Medulla oblongata (tissue), 1 donor: ENCODE measurements around the gene ZNF655.
"Not testable (repeated sequence)": the region's sequence is repeated elsewhere in the genome, so short reads cannot be mapped to it uniquely, and the experiment has no call there.

Source experiments
- DNase-seq: peaks from one replicate; pipeline ENCODE4 v3.0.0-alpha.2; 2015; ENCODE audit errors: extremely low spot score

ZNF655 gene, protein sequence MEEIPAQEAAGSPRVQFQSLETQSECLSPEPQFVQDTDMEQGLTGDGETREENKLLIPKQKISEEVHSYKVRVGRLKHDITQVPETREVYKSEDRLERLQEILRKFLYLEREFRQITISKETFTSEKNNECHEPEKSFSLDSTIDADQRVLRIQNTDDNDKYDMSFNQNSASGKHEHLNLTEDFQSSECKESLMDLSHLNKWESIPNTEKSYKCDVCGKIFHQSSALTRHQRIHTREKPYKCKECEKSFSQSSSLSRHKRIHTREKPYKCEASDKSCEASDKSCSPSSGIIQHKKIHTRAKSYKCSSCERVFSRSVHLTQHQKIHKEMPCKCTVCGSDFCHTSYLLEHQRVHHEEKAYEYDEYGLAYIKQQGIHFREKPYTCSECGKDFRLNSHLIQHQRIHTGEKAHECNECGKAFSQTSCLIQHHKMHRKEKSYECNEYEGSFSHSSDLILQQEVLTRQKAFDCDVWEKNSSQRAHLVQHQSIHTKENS

DNA sequence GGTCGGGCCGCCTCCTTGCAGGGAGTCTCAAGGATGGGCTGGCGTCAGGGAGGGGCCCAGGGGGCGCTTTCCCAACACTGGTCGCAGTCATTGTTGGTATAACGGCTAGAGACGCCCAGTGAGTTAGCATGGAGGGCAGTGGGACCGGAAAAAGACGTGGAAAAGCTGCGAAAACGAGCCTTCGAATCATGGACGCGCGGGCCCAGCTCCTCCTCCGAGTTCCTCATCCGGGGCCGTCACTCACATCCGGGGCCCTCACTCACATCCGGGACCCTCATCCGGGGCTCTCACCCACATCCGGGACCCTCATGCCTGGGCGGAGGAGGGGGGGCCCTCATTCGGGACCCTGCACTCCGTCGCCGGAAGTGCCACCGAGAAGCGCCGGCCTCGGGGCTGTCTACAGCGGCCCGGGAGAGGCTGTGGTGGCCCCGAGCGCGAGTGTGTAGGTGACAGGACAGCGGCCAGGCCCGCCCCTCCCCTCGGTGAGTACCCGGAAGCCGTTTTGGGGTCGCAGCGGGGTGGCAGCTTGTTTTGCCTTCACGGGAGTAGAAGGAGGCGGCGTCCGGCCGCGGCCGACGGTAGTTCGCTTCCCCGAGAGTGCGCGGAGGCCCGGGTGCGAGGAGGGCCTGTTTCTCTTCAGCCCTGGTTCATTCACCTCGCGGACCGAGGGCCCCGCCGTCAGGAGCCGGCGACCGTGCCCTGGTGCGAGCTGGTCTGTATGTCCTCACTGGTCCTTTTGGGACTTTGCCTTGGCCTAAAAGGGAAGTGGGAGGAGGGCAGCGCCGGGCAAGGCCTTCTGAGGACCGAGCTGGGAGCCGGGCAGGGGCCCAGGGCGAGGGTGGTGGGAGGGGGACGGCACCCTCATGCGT lies at the start of gene ZNF655:
Gene ZNF655, plus strand, starts transcription at position 337 of the 869 bp plus-strand sequence. CDS start 1,918 bp downstream, outside the sequence.
- peak; percentile 90 for DNase-seq

DNA sequence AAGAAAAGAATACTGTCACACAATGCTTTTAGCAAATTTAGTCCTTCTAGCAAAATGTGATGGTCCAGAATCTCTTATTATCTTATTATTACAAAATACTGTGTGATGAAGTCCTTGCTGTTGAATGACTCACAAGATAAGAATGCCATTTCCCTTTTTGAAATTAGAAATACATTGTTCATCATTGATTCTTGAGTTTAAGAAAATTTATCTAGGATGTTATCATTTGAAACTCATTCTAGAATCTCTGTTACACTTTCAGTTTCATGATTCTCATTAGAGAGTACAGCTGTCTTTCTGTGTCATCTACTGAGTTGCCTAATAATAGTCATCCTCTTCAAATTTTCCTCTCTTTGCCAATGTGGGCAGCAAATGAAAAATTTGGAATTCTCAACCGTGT lies 44.4 kb upstream of the ZNF655 start:
- DNase-seq, result no peak

DNA sequence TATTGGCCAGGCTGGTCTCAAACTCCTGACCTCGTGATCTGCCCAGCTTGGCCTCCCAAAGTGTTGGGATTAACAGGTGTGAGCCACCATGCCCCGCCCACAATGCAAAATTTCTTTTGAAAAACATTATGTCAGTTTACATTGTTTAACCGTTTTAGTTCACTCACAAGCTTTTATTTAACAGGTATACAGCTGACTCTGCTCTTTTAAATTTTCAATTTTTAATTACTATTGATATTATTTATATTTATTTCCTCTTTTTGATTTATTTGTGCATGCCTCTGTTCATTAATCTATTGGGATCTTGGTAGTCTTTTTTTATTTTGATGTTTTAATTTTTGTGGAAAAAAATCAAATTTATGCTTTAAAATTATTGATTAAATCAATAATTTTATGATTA lies 37.0 kb upstream of the ZNF655 start:
- no peak for DNase-seq

DNA sequence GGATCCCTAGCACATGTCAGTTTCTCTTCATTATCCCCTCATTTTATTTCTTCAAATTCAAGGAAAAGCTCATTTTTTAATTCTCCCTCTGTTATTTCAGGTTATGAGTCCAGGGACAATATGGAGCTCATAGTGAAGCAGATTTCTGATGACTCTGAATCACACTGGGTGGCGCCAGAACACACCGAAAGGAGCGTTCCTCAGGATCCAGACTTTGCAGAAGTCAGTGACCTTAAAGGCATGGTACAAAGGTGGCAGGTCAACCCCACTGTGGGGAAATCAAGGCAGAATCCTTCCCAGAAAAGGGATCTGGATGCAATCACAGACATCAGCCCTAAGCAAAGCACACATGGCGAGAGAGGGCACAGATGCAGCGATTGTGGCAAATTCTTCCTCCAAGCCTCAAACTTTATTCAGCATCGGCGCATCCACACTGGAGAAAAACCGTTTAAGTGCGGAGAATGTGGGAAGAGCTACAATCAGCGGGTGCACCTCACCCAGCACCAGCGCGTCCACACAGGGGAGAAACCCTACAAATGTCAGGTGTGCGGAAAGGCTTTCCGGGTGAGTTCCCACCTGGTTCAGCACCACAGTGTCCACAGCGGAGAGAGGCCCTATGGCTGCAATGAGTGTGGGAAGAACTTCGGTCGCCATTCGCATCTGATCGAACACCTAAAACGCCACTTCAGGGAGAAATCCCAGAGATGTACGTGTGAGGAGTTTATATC lies 32.6 kb upstream of the ZNF655 start:
- no peak for DNase-seq

DNA sequence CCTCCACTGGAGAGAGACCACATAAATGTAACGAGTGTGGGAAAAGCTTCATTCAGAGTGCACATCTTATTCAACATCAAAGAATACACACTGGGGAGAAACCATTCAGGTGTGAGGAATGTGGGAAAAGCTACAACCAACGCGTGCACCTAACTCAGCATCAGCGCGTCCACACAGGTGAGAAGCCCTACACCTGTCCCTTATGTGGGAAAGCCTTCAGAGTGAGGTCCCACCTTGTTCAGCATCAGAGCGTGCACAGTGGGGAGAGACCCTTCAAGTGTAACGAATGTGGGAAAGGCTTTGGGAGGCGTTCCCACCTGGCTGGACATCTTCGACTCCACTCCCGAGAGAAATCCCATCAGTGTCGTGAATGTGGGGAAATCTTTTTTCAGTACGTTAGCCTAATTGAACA lies 27.1 kb upstream of the ZNF655 start:
- no peak for DNase-seq

DNA sequence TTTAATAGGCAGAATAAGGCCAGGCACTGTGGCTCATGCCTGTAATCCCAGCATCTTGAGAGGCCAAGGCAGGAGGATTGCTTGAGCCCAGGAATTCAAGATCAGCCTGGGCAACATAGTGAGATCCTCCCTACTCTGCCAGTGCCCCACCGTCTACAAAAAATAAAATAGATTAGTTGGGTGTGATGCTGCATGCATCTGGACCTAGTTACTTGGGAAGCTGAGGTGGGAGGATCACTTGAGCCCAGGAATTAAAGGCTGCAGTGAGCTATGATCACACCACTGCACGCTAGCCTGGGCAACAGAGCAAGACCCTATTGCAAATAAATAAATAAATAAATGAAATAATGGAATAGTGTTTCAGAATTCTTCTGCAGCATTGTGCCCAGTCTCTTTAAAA lies 22.8 kb upstream of the ZNF655 start:
- DNase-seq, result no peak

DNA sequence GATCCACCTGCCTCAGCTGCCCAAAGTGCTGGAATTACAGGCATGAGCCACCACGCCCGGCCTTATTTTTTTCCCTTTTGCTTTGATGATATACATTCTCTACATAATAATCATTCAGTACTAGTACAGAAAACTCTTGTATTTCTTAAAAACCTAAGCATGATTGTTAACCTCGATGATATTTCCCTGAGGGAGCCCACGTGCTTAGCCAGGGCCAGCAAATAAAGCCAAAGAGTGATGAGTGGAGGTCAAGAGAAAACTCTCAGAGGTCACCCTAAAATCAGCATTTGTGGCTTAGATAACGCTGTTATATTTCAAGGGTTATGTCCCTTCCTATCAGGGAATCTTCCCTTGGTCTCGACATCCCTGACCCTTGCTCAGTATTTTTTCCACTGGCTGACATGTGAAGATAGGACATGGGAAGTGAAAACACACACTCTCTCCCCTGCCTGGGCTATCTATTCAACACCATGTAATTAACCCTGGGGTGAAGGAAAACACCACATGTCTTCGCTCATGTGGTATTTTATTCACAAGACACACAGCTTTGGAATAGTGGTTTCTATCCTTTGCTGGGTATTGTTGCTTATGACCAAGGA lies 19.1 kb upstream of the ZNF655 start:
- DNase-seq, result no peak

DNA sequence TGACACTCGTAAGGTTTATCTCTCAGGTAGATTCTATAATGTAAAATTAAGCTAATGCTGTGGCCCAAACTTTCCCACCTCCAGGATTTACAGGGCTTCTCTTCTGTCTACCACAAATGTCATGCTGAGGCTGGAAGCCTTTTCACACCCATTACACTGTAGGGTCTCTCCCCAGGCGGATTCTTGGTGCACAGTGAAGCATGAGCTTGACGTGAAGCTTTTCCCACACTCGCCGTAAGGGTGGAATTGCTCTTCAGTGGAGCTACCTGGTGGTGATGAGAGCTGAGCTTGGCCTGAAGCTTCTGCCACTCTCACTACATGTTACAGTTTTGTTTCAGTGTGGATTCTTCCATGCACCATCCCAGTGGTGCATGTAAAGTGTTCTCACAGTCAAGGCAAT lies 17.9 kb upstream of the ZNF655 start:
- DNase-seq, result no peak

DNA sequence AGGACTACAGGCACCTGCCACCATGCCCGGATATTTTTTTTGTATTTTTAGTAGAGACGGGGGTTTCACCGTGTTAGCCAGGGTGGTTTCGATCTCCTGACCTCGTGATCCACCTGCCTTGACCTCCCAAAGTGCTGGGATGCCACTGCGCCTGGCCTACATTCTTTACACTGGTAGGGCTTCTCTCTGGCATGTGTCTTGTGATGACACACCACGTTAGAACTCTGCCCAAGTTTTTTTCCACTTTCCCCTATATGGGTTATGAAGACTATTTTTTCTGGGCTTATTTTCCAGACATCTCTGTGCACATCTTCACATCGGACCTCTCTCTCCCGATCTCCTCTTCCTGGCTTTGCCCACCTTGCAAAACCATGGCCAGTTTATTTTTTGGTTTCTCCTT lies 17.2 kb upstream of the ZNF655 start:
- no peak for DNase-seq

DNA sequence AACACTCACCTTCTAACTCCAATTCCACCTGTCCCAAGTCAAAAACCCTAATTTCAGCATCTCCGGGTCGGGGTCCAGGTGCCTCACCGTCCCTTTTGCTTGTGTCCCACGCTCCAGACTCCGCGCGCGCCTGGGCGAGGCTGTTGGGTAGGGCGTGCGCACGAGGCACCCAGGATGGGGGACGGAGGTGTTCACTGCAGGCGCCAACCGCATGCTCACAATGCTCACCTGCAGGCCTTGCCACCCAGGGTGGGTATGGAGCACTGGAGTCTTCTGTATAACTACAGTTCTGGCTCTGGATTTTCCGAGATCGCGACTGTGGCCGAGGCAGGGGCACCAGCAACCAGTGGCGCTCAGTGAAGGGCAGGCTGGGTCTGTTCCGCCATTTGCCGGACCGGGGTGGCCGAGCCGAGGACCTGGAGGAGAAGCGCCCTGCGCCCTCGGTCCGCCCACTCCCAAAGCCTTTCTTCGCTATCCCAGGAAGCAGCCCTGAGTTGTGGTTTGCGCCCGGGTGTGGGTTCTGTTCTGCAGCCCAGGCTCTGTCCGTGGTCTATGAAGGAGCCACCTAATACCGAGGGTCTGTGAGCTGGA lies 15.3 kb upstream of the ZNF655 start:
- no peak for DNase-seq

DNA sequence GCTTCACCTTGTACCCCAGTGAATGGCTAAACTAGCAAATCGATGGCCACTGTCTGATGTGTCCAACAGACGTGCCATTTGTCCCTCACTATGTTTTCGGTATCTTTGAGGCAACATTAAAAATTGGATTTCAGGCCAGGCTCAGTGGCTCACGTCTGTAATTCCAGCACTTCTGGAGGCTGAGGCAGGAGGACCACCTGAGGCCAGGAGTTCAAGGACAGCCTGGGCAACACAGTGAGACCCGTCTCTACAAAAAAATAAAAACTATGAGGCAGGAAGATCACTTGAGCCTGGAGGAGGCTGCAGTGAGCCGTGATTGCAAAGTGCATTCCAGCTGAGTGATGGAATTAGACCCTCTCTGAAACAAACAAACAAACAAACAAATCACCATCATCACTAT lies 14.5 kb upstream of the ZNF655 start:
- DNase-seq, result no peak

DNA sequence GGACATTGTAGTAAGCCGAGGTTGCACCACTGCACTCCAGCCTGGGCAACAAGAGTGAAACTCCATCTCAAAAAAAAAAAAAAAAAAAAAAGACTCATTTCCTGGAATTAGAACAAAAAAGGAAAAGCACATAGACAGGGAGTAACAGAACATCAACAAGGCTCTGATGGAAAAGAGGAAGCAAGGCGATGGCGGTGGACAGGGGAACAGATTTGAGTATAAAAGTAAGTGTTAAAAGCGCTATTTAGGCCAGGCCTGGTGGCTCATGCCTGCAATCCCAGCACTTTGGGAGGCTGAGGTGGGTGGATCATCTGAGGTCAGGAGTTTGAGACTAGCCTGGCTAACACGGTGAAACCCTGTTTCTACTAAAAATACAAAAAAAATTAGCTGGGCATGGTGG lies 13.1 kb upstream of the ZNF655 start:
- DNase-seq, result not testable (repeated sequence)

DNA sequence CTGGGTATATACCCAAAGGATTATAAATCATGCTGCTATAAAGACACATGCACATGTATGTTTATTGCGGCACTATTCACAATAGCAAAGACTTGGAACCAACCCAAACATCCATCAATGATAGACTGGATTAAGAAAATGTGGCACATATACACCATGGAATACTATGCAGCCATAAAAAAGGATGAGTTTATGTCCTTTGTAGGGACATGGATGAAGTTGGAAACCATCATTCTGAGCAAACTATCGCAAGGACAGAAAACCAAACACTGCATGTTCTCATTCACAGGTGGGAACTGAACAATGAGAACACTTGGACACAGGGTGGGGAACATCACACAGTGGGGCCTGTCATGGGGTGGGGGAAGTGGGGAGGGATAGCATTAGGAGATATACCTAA lies 8.9 kb upstream of the ZNF655 start:
- not testable (repeated sequence) for DNase-seq

DNA sequence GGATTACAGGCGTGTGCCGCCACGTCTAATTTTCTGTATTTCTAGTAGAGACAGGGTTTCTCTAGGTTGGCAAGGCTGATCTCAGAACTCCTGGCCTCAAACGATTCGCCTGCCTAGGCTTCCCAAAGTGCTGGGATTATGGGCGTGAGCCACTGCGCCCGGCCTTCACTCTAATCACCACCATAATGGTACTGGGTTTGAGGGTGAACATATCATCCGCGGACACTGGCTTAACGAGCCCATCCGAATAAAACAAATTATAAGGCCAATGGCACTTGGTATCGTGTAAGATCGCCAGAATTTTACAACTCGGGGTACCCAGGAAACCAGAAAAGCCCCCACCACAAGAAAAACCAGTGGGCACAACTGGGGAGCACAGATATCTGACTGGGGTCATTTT lies 7.1 kb upstream of the ZNF655 start:
- DNase-seq, result no peak

DNA sequence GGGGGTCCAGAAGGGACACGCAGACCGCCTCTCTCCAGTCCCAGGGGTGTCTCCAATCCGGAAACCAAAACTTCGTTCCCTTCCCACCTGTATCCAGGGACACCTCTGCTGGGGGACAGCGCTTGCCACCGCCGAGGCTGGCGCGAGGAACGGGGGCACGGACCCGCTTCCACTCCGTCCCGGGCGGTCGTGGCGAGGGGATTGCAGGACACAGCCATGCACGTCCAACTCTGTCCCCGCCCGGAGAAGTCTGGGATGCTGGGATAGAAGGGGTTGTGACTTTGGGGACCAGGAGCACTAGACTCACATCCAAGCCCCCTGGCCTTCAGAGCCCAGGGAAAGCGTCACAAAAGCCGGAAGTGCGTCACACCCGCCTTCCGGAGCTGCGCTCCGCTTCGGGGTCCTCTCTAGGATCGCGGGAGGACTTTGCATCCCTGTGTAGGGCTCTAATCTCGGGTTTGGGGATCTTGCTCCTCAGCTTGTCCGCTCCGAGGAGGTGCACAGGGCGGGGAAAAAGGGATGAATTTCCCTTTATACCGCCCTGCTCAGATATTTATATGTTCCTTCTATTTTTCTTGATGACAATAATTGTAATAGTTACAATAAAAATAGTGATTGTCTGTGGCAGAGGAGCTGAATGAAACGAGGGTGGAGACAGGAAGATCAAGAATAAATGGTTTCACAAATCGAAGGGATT lies 6.5 kb upstream of the ZNF655 start, which contains the start of gene FAM200A:
Gene FAM200A, minus strand, starts transcription at position 348 of the 697 bp plus-strand sequence. CDS start 3,707 bp downstream, outside the sequence.
- DNase-seq, result peak; percentile 94

DNA sequence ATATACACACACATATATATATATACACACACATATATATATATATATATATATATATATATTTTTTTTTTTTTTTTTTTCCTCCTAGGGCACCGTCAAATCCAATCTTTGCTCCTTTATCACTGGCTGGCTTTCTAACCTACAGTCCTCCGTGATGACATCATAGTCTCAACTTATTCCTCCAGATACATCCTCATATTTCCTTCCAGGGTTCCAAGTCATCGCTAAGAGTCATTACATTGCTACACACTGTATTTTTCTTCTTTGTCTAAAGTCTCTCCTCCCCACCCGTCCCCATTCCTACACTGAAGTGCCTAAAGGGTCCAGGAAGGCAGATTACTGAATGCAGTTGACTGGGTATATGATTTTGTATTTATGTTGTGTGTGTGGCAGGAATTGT lies 5.4 kb upstream of the ZNF655 start:
- no peak for DNase-seq

DNA sequence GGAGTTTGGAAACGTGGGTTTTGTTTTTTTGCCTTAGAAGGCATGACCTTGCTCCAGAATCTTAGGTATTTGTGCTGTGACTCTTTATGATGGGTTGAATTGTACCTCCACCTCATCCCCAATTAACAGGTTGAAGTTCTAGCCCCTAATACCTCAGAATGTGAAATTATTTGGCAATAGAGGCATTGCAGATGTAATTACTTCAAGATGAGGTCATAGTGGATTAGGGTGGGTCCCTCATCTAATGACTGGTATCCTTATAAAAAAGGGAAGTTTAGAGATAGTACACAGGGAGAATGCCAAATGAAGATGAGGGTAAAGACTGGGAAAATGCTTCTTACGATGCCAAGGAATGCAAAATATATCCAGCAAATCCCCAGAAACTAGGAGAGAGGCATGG lies 3.5 kb upstream of the ZNF655 start:
- DNase-seq, result no peak

DNA sequence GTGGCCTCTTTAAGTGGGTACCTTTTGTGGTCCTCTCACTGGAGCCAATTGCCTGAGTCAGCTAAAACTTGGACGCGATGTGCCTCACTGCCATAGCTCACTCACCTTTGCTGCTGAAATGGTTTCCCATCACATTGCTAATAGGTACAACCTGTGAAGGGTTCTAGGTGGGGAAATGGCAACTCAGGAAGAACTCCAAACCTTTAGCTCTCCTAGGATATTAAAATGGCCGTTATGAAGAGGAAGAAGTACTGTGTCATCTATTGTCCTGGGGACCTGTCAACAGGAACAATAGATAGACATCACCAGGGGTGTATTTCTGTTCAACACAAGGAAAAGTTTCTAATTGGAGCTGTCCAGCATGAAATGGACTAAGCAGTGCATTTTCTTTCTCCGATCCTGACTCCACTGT lies 1.2 kb upstream of the ZNF655 start:
- DNase-seq, result no peak

DNA sequence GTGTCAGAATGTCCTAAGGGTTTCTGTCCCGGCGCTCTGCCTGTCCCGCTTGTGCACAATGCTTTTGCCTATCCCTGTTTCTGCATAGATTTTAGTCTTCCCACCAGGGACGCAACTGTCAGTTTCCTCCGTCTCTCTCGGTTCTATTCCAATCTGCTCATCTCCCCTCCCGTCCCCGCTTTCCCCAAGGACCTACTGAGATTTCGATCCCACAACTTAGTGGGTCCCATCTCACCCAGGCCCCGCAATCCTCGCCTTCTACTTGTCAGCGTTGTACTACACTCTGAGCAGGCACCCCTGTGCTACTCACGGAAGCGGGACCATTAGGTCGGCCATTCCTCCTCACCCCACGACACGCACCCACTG lies 519 bp upstream of the ZNF655 start:
- DNase-seq, result no peak

DNA sequence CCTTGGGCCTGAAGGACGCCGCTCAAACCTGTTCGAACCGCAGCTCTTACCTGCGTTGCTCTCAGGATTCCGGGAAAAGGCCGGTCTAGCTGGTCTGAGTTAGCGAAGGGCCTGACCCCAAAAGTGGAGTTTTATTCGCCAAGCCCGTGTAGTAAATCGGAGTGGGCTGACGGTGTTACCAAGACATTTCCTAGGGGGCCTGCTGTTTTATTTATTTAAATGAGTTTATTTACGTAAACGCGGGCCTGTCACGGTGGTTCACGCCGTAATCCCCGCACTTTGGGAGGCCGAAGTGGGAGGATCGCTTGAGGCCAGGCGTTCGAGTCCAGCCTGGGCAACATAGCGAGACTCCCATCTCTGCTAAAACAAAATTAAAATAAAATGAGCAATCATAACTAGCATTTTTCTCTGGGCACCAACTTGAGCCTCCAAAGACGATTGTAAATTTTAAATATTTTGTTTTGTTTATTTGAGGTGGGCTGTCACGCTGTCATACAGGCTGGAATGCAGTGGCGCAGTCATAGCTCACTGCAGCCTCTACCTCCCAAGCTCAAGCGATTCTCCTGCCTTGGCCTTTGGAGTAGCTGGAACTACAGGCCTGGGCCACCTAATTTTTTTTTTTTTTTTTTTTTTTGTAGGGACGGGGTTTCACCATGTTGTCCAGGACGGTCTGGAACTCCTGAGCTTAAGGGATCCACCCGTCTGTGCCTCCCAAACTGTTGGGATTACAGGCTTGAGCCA lies 903 bp downstream of the ZNF655 start:
- DNase-seq, result no peak
